ENCODE results near the gene CERS3. TPM values are rescaled to one million over a fixed set of nuclear protein-coding genes. Genes with fewer than 3 reads are reported as not detected.

Gene CERS3
- total RNA-seq, 1 donor from 2014 or later = 0.16 TPM

GRCh38 chr15:100439514-100439913 lies 89.2 kb downstream of the CERS3 start:
- no peaks in the 10 kb centered on the region for H3K36me3 Mint-ChIP-seq (ENCODE audit: low read depth)
- H3K27ac Mint-ChIP-seq = no peak overlapping the region
- DNase-seq (ENCODE audit: low spot score) = no peak
- no peak overlapping the region for H3K4me3 Mint-ChIP-seq
- intact Hi-C loops (cut with micrococcal nuclease) = no loop called here
- no peaks in the 10 kb centered on the region for H3K9me3 Mint-ChIP-seq
- no peaks in the 10 kb centered on the region for H3K4me1 Mint-ChIP-seq (ENCODE audit: low read depth)
- H3K27me3 Mint-ChIP-seq (ENCODE audit: insufficient read depth) = peaks cover 4% of the 10 kb centered on the region

GRCh38 chr15:100438570-100438969 lies 90.2 kb downstream of the CERS3 start:
- Mint-ChIP-seq H3K36me3 (ENCODE audit: low read depth) (no peaks in the 10 kb centered on the region), H3K4me3 (no peak overlapping the region), H3K4me1 (ENCODE audit: low read depth) (no peaks in the 10 kb centered on the region), H3K9me3 (no peaks in the 10 kb centered on the region), H3K27ac (no peak overlapping the region), H3K27me3 (ENCODE audit: insufficient read depth) (peaks cover 3% of the 10 kb centered on the region)
- no peak for DNase-seq (ENCODE audit: low spot score)
- intact Hi-C loops (cut with micrococcal nuclease) = no loop called here

GRCh38 chr15:100437261-100437660 lies 91.5 kb downstream of the CERS3 start:
- intact Hi-C loops (cut with micrococcal nuclease) = no loop called here
- H3K36me3 Mint-ChIP-seq (ENCODE audit: low read depth) = no peaks in the 10 kb centered on the region
- H3K4me3 Mint-ChIP-seq = no peak overlapping the region
- no peak overlapping the region for H3K27ac Mint-ChIP-seq
- H3K27me3 Mint-ChIP-seq (ENCODE audit: insufficient read depth) = peaks cover 3% of the 10 kb centered on the region
- DNase-seq (ENCODE audit: low spot score) = no peak
- H3K4me1 Mint-ChIP-seq (ENCODE audit: low read depth) = no peaks in the 10 kb centered on the region
- no peaks in the 10 kb centered on the region for H3K9me3 Mint-ChIP-seq

GRCh38 chr15:100434561-100434960 lies 94.2 kb downstream of the CERS3 start:
- no peaks in the 10 kb centered on the region for H3K4me1 Mint-ChIP-seq (ENCODE audit: low read depth)
- no peak overlapping the region for H3K27ac Mint-ChIP-seq
- intact Hi-C loops (cut with micrococcal nuclease) = no loop called here
- H3K36me3 Mint-ChIP-seq (ENCODE audit: low read depth) = no peaks in the 10 kb centered on the region
- H3K9me3 Mint-ChIP-seq = no peaks in the 10 kb centered on the region
- no peak overlapping the region for H3K4me3 Mint-ChIP-seq
- DNase-seq (ENCODE audit: low spot score) = no peak
- H3K27me3 Mint-ChIP-seq (ENCODE audit: insufficient read depth) = peaks cover 3% of the 10 kb centered on the region

DNA sequence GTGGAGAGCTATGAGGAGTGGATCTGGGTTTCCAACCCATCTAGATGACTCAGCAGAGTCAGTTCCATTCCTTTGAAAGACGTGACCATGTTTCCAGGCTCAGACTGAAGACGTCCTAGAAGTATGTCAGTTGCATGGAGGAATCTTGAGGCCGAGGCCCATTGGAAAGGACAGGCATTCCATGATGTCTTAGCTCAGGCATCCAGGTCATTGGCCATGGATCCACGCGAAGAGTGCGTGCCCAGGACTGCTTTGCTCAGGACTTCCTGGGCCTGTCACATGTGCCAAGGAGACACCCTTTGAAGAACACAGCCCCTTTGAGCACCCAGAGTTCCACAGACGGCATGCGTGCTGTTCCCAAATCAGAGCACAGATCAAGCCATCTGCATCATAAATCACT lies 94.7 kb downstream of the CERS3 start:
- H3K36me3 Mint-ChIP-seq (ENCODE audit: low read depth) = no peaks in the 10 kb centered on the region
- DNase-seq (ENCODE audit: low spot score) = no peak
- H3K27me3 Mint-ChIP-seq (ENCODE audit: insufficient read depth) = peaks cover 3% of the 10 kb centered on the region
- H3K9me3 Mint-ChIP-seq = no peaks in the 10 kb centered on the region
- no peak overlapping the region for H3K27ac Mint-ChIP-seq
- H3K4me1 Mint-ChIP-seq (ENCODE audit: low read depth) = no peaks in the 10 kb centered on the region
- no peak overlapping the region for H3K4me3 Mint-ChIP-seq
- intact Hi-C loops (cut with micrococcal nuclease) = no loop called here

DNA sequence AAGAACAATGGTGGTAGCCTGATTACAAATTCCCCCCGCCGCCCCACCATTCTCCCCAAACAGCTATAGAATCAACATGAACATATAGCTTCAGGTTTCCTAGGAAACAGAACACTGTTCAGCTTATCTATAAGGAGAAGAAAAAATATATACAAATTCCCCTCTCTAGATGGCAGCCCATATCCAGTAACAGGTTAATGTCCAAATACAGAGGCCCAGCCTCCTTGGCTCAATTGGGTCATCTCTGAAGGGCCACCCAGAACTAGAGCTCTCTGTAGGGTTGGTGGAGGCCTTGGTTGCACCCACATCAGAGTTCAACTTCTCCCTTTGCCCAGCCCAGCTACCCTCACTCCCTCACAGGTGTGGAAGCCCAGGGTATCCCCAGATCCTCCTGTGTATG lies 95.4 kb downstream of the CERS3 start:
- no peaks in the 10 kb centered on the region for H3K9me3 Mint-ChIP-seq
- intact Hi-C loops (cut with micrococcal nuclease) = no loop called here
- DNase-seq (ENCODE audit: low spot score) = no peak

DNA sequence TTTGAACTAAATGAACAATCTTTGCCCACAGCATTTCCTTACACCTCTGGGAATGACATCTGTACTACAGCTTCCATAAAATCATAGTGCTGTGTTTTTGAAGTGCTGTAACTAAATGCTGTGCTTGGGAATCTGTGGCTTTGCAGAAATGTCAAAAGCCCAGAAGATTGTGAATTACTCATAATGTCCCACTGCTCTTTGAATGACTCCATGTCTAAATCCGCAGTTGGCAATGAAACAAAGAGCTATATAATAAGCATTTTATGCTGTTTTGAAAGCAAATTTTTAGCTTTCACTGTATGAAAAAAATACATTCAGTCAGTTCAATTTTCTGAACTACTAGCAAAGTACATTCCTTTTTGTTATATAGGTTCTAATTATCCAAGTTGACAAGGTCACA lies 98.3 kb downstream of the CERS3 start:
- Mint-ChIP-seq H3K9me3 (no peaks in the 10 kb centered on the region), H3K4me3 (no peak overlapping the region), H3K36me3 (ENCODE audit: low read depth) (no peaks in the 10 kb centered on the region), H3K27ac (no peak overlapping the region), H3K27me3 (ENCODE audit: insufficient read depth) (peaks cover 2% of the 10 kb centered on the region), H3K4me1 (ENCODE audit: low read depth) (no peaks in the 10 kb centered on the region)
- no peak for DNase-seq (ENCODE audit: low spot score)
- intact Hi-C loops (cut with micrococcal nuclease) = no loop called here

More for the DNA sequence above, 95.4 kb downstream of the CERS3 start:
- H3K4me1 Mint-ChIP-seq (ENCODE audit: low read depth) = no peaks in the 10 kb centered on the region
- H3K36me3 Mint-ChIP-seq (ENCODE audit: low read depth) = no peaks in the 10 kb centered on the region
- H3K4me3 Mint-ChIP-seq = no peak overlapping the region
- H3K27ac Mint-ChIP-seq = no peak overlapping the region
- H3K27me3 Mint-ChIP-seq (ENCODE audit: insufficient read depth) = peaks cover 2% of the 10 kb centered on the region

DNA sequence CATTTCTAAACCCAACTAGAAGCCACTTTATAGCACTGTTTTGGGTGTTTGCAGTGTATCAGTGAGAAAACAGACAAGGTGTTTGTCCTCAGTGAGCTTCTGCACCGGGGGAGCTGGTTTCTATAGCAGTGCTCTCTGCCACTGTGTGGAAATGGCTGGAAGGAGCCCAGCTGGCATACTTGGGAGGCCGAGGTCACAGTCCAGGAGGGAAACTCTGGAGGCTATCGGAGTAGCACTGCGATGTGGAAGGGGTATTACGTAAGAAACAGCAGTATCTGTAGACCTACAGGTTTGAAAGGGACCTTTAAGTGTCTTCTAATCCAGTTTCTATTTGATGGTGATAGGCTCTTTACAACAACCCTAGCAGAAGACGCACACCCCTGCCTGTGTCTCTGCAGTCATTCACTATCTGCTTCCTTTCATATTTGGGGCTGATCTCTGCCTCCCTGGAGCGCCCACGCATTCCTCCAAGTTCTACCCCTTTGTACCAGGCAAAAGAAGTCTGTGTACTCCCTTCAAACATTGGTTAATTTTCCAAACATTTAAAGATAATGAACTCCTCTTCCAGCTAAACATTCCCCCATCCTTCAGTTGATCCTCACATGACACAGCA lies 99.5 kb downstream of the CERS3 start:
- no peak for DNase-seq (ENCODE audit: low spot score)
- H3K27me3 Mint-ChIP-seq (ENCODE audit: insufficient read depth) = peaks cover 2% of the 10 kb centered on the region
- no peak overlapping the region for H3K4me3 Mint-ChIP-seq
- H3K4me1 Mint-ChIP-seq (ENCODE audit: low read depth) = no peaks in the 10 kb centered on the region
- H3K36me3 Mint-ChIP-seq (ENCODE audit: low read depth) = no peaks in the 10 kb centered on the region
- H3K27ac Mint-ChIP-seq = no peak overlapping the region
- H3K9me3 Mint-ChIP-seq = peaks cover 5% of the 10 kb centered on the region
- intact Hi-C loops (cut with micrococcal nuclease) = no loop called here

- H3K27ac Mint-ChIP-seq = no peak overlapping the region
- intact Hi-C loops (cut with micrococcal nuclease) = no loop called here
- DNase-seq (ENCODE audit: low spot score) = no peak
- H3K36me3 Mint-ChIP-seq (ENCODE audit: low read depth) = no peaks in the 10 kb centered on the region
- H3K27me3 Mint-ChIP-seq (ENCODE audit: insufficient read depth) = peaks cover 2% of the 10 kb centered on the region
- no peaks in the 10 kb centered on the region for H3K4me1 Mint-ChIP-seq (ENCODE audit: low read depth)
- H3K9me3 Mint-ChIP-seq = peaks cover 16% of the 10 kb centered on the region
- H3K4me3 Mint-ChIP-seq = no peak overlapping the region
Observed at GRCh38 chr15:100426937-100427336, 101.8 kb downstream of the CERS3 start.

DNA sequence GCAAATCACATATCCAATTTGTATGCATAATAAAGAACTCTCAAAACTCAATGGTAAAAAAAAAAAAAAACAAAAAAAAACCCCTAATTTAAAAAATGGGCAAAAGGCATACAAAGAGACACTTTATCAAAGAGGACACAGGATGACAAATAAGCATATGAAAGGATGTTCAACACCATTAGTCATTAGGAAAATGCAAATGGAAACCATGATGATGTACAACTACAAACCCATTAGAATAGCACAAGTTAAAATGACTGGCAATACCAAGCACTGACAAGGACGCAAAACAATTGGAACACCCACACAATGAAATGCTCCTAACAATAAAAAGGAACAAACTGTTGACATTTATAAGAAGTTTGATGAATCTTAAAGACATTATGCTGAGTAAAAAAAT lies 123.6 kb downstream of the CERS3 start:
- Mint-ChIP-seq H3K27me3 (ENCODE audit: insufficient read depth) (peaks cover 6% of the 10 kb centered on the region), H3K36me3 (ENCODE audit: low read depth) (no peaks in the 10 kb centered on the region), H3K4me1 (ENCODE audit: low read depth) (no peaks in the 10 kb centered on the region), H3K27ac (no peak overlapping the region), H3K4me3 (no peak overlapping the region), H3K9me3 (peaks cover 16% of the 10 kb centered on the region)
- no peak for DNase-seq (ENCODE audit: low spot score)
- intact Hi-C loops (cut with micrococcal nuclease) = no loop called here

- Mint-ChIP-seq H3K27me3 (ENCODE audit: insufficient read depth) (peaks cover 10% of the 10 kb centered on the region), H3K36me3 (ENCODE audit: low read depth) (no peaks in the 10 kb centered on the region), H3K27ac (no peak overlapping the region), H3K4me1 (ENCODE audit: low read depth) (no peaks in the 10 kb centered on the region), H3K4me3 (no peak overlapping the region), H3K9me3 (peaks cover 6% of the 10 kb centered on the region)
- intact Hi-C loops (cut with micrococcal nuclease) = loop anchor here (5.0 kb wide), 1 partner anchor 51 kb away; no protein-coding TSS in a partner anchor
- no peak for DNase-seq (ENCODE audit: low spot score)
Observed at GRCh38 chr15:100400996-100401395, 127.8 kb downstream of the CERS3 start.

DNA sequence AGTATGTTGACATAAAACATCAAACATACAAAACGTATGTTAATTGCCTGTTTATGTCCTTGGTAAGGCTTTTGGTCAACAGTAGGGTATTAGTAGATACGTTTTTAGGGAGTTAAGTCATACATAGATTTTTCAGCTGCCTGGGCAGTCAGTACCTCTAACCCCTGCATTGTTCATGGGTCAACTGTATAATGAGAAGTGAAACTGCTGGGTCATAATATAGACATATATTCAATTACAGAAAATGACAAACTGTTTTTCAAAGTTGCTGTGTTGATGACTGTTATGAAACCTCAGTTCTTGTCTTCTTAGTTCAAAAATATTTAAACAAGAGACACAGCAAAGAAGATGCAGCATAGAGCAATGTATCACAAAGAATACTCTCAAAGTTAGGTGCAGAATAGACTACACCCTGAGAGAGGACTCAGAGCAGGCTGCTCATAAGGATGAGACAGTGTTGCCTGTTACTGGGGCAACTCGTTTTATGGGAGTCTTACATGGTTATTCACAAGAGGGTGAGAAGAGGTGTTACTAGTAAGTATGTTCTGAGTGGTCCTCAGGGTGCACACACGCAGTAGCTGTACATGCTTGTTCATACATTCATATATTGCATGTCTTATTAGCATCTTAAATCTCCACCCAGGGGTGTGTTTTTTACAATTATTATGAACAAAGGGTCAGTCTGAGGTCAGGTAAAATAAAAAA lies 133.9 kb downstream of the CERS3 start:
- DNase-seq (ENCODE audit: low spot score) = no peak
- Mint-ChIP-seq H3K9me3 (no peaks in the 10 kb centered on the region), H3K4me3 (no peak overlapping the region), H3K4me1 (ENCODE audit: low read depth) (no peaks in the 10 kb centered on the region), H3K36me3 (ENCODE audit: low read depth) (no peaks in the 10 kb centered on the region), H3K27me3 (ENCODE audit: insufficient read depth) (peaks cover 9% of the 10 kb centered on the region), H3K27ac (no peak overlapping the region)
- intact Hi-C loops (cut with micrococcal nuclease) = no loop called here

GRCh38 chr15:100393008-100393407 lies 135.7 kb downstream of the CERS3 start:
- intact Hi-C loops (cut with micrococcal nuclease) = no loop called here
- no peaks in the 10 kb centered on the region for H3K4me1 Mint-ChIP-seq (ENCODE audit: low read depth)
- peaks cover 6% of the 10 kb centered on the region for H3K27me3 Mint-ChIP-seq (ENCODE audit: insufficient read depth)
- no peak for DNase-seq (ENCODE audit: low spot score)
- no peak overlapping the region for H3K4me3 Mint-ChIP-seq
- H3K9me3 Mint-ChIP-seq = peaks cover 5% of the 10 kb centered on the region
- H3K36me3 Mint-ChIP-seq (ENCODE audit: low read depth) = no peaks in the 10 kb centered on the region
- no peak overlapping the region for H3K27ac Mint-ChIP-seq
